GM23338 (cell line): ENCODE results near the gene PHLDB2. TPM values are rescaled to one million over a fixed set of nuclear protein-coding genes. Genes with fewer than 3 reads are reported as not detected.

Experiments used
- ATAC-seq: fragments of 200-7000 bp; cut with Tn5 transposase; 3 replicates; pipeline ENCODE4 v1.9.1; 2020
- DNase-seq: peaks from one replicate; pipeline ENCODE4 v3.0.0-alpha.2; 2015; ENCODE audit warnings: low spot score
- H2AFZ ChIP-seq: fragments of 200-600 bp; sonication (generic); 2 replicates; pipeline ENCODE4 v1.8.0; 2016; ENCODE audit warnings: antibody characterized with exemption, mild to moderate bottlenecking, moderate library complexity
- H3F3A ChIP-seq: fragments of 200-600 bp; sonication (generic); replicated peaks from 2 replicates; pipeline ENCODE4 v1.8.0; 2017; ENCODE audit warnings: antibody characterized with exemption, mixed run types, low read depth
- H3K27ac ChIP-seq: fragments of 200-600 bp; sonication (generic); 2 replicates; pipeline ENCODE4 v1.6.1; 2016; ENCODE audit warnings: low read depth
- H3K27me3 ChIP-seq: fragments of 200-600 bp; sonication (generic); 2 replicates; pipeline ENCODE4 v1.8.0; 2016; ENCODE audit warnings: mild to moderate bottlenecking, mixed run types, moderate library complexity; ENCODE audit not compliant: insufficient read depth
- H3K36me3 ChIP-seq: fragments of 200-600 bp; sonication (generic); 2 replicates; pipeline ENCODE4 v1.8.0; 2016; ENCODE audit warnings: mild to moderate bottlenecking; ENCODE audit not compliant: insufficient read depth
- H3K4me1 ChIP-seq: fragments of 200-600 bp; sonication (generic); 2 replicates; pipeline ENCODE4 v1.8.0; 2016; ENCODE audit warnings: mild to moderate bottlenecking, moderate library complexity; ENCODE audit not compliant: insufficient read depth
- H3K4me2 ChIP-seq: fragments of 200-600 bp; sonication (generic); 2 replicates; pipeline ENCODE4 v1.7.1; 2017; ENCODE audit warnings: mixed run types
- H3K4me3 ChIP-seq: fragments of 200-600 bp; sonication (generic); 2 replicates; pipeline ENCODE4 v1.6.1; 2016; ENCODE audit warnings: mixed run types
- H3K79me2 ChIP-seq: fragments of 200-600 bp; sonication (generic); replicated peaks from 2 replicates; pipeline ENCODE4 v1.8.0; 2017; ENCODE audit warnings: mild to moderate bottlenecking; ENCODE audit not compliant: insufficient read depth
- H3K9me2 ChIP-seq: fragments of 200-600 bp; sonication (generic); 2 replicates; pipeline ENCODE4 v1.8.0; 2017; ENCODE audit not compliant: insufficient read depth
- H4K20me1 ChIP-seq: fragments of 200-600 bp; sonication (generic); replicated peaks from 2 replicates; pipeline ENCODE4 v1.8.0; 2017; ENCODE audit warnings: mild to moderate bottlenecking; ENCODE audit not compliant: insufficient read depth
- H3K27ac Mint-ChIP-seq: 2 replicates; pipeline ENCODE4 v1.8.0; 2020; ENCODE audit warnings: inconsistent platforms, mild to moderate bottlenecking, moderate library complexity, mixed read lengths
- H3K27me3 Mint-ChIP-seq: 3 replicates; pipeline ENCODE4 v1.8.0; 2022; ENCODE audit warnings: low read depth, mild to moderate bottlenecking, moderate library complexity, mixed read lengths, inconsistent platforms; ENCODE audit not compliant: insufficient read depth, poor library complexity
- H3K36me3 Mint-ChIP-seq: 3 replicates; pipeline ENCODE4 v1.8.0; 2021; ENCODE audit warnings: low read depth, mild to moderate bottlenecking, inconsistent platforms, moderate library complexity, mixed read lengths
- H3K4me1 Mint-ChIP-seq: 3 replicates; pipeline ENCODE4 v1.8.0; 2020; ENCODE audit warnings: mild to moderate bottlenecking, inconsistent platforms, mixed read lengths
- H3K4me3 Mint-ChIP-seq: 3 replicates; pipeline ENCODE4 v1.8.0; 2021; ENCODE audit warnings: moderate library complexity, mild to moderate bottlenecking, inconsistent platforms, mixed read lengths
- H3K9me3 Mint-ChIP-seq: 3 replicates; pipeline ENCODE4 v1.8.0; 2020; ENCODE audit warnings: moderate library complexity, mild to moderate bottlenecking, inconsistent platforms, mixed read lengths
- CREB1 ChIP-seq: fragments of 250-450 bp; sonication (Bioruptor Pico); IDR thresholded peaks from 2 replicates; pipeline ENCODE4 v1.5.0; 2020; ENCODE audit warnings: low read depth, mild to moderate bottlenecking, moderate library complexity
- EZH2 ChIP-seq: fragments of 200-600 bp; sonication (generic); IDR thresholded peaks from one replicate; pipeline ENCODE4 v1.8.0; 2017; ENCODE audit warnings: antibody characterized with exemption, mild to moderate bottlenecking, low read depth; ENCODE audit not compliant: unreplicated experiment
- JUNB ChIP-seq: IDR thresholded peaks from one replicate; pipeline ENCODE4 v1.6.1; 2016; ENCODE audit warnings: antibody characterized with exemption; ENCODE audit not compliant: unreplicated experiment
- NANOG ChIP-seq: IDR thresholded peaks from 2 replicates; pipeline ENCODE4 v1.6.1; 2016; ENCODE audit warnings: antibody characterized with exemption, borderline replicate concordance
- POLR2AphosphoS5 ChIP-seq: IDR thresholded peaks from 2 replicates; pipeline ENCODE4 v1.6.1; 2016; ENCODE audit warnings: antibody characterized with exemption, low read depth
- REST ChIP-seq: IDR thresholded peaks from one replicate; pipeline ENCODE4 v1.6.1; 2018; ENCODE audit warnings: antibody characterized with exemption; ENCODE audit not compliant: unreplicated experiment
- STAT1 ChIP-seq: IDR thresholded peaks from one replicate; pipeline ENCODE4 v1.6.1; 2016; ENCODE audit warnings: antibody characterized with exemption; ENCODE audit not compliant: unreplicated experiment
- ZNF331 ChIP-seq: fragments of 250-450 bp; sonication (Bioruptor Pico); IDR thresholded peaks from 2 replicates; pipeline ENCODE4 v1.5.0; 2020; ENCODE audit warnings: low read depth, mild to moderate bottlenecking, moderate library complexity
- ZNF462 ChIP-seq: fragments of 250-450 bp; sonication (Bioruptor Pico); IDR thresholded peaks from 2 replicates; pipeline ENCODE4 v1.5.0; 2020; ENCODE audit warnings: mild to moderate bottlenecking, moderate library complexity
- polyA plus RNA-seq: library from polyadenylated mRNA; unstranded; fragments of >200 nt; fragmentation: Nextera tagmentation; extraction: Ambion mirVana; gene quantifications from 2 replicates; pipeline ENCODE4 v1.2.1, GENCODE V29; 2016
- total RNA-seq: library from RNA; depleted of rRNA; stranded (reverse); fragments of >200 nt; shearing (Covaris generic); gene quantifications from 2 replicates; pipeline ENCODE4 v1.2.3, GENCODE V29; 2014

The PHLDB2 gene
- total and polyA plus RNA-seq, 2 experiments from 2014 or later = 19.5 to 33.7 TPM

GRCh38 chr3:111848283-111848682 lies 10.8 kb upstream of the PHLDB2 start (continued):
- TF ChIP-seq ZNF462 (CRISPR knock-in tag) (no peak), POLR2AphosphoS5 (no peak), NANOG (no peak), REST (no peak), STAT1 (no peak), EZH2 (no peak)

- Histone ChIP-seq H3K27me3 (no peaks in the 10 kb centered on the region), H3F3A (no peaks in the 10 kb centered on the region), H3K27ac (no peak overlapping the region), H3K36me3 (no peaks in the 10 kb centered on the region), H3K79me2 (no peaks in the 10 kb centered on the region), H3K4me2 (no peak overlapping the region), H3K4me1 (no peaks in the 10 kb centered on the region), H4K20me1 (no peaks in the 10 kb centered on the region), H3K9me2 (no peaks in the 10 kb centered on the region), H2AFZ (no peak overlapping the region), H3K4me3 (no peak overlapping the region)
- H3K27me3 Mint-ChIP-seq = no peaks in the 10 kb centered on the region
- H3K36me3 Mint-ChIP-seq = no peaks in the 10 kb centered on the region
- no peaks in the 10 kb centered on the region for H3K9me3 Mint-ChIP-seq
- ATAC-seq (no peak), DNase-seq (no peak)
- no peak overlapping the region for H3K4me3 Mint-ChIP-seq
- no peak overlapping the region for H3K27ac Mint-ChIP-seq
- peaks cover 23% of the 10 kb centered on the region for H3K4me1 Mint-ChIP-seq
- TF ChIP-seq JUNB (no peak), POLR2AphosphoS5 (no peak), CREB1 (CRISPR knock-in tag) (no peak), ZNF331 (CRISPR knock-in tag) (no peak), STAT1 (no peak)
Measured at GRCh38 chr3:111848778-111849177, 10.3 kb upstream of the PHLDB2 start.
